NCI-H1694 treated with DMSO at 0.1 percent for 48 hours (cell line): ENCODE data around the gene COPG2.

Experiments used
- DNase-seq: peaks from one replicate; lab custom pipeline; 2025; lab: John Stamatoyannopoulos, UW

Gene COPG2

GRCh38 chr7:130471974-130472373 is 196.6 kb downstream of the COPG2 start:
- no peak for DNase-seq

DNA sequence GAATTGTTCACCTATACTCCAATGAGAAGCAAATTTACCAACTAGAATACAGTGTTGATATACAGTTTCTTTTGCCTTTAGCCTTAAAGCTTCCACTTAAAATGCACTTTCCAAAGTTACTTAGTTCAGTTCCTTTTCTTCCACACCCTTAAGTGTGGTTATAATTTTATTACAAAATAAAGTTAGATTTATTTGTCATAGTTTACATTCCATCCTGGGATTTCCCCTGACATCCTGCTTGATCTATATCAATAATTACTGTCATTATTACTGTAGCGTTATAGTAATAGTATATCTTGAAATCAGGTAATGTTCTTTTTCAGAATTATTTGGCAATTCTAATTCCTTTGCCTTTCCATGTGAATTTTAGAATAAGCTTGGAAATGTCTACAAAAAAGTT is 199.9 kb downstream of the COPG2 start:
- no peak for DNase-seq

- no peak for DNase-seq
Observed at GRCh38 chr7:130463553-130464434, 204.8 kb downstream of the COPG2 start.

DNA sequence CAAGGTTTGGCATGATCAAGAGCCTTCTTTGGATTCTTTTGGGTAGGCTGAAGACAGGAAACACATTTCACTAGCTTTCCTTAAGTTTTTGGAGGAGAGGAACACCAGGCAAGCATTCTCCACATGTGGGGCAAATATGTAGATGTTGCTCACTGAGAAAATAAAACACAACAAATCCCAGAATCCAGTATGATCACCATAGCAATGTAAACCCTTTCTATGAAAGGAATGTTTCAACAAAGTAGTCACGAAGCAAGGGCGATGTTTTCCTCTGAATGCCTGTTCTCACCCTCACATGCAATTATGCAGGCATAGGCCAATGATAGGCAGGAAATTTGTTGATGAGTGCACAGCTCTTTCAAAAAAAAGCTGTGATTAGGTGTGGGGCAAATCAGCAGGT is 207.3 kb downstream of the COPG2 start:
- DNase-seq = no peak

GRCh38 chr7:130458257-130458656 is 210.3 kb downstream of the COPG2 start:
- no peak for DNase-seq
